ENCODE measurements around the gene MIOS.
A peak's percentile ranks its signal among the peaks of the same experiment; 100 is the strongest.

The MIOS gene

GRCh38 chr7:7563269-7563668 lies 3.4 kb upstream of the MIOS start:
- Histone ChIP-seq H3K27ac (ENCODE audit: extremely low read depth, low read depth, low read length) (no peak overlapping the region), H3K36me3 (ENCODE audit: control insufficient read depth in 2 of 2, insufficient read depth in 1 of 2, low read length in 2 of 2) (no peaks in the 10 kb centered on the region), H3K4me3 (ENCODE audit: low read depth, low read length) (no peak overlapping the region), H3K4me1 (ENCODE audit: control insufficient read depth, insufficient read depth, low read length) (peaks cover 3% of the 10 kb centered on the region; the same call in 1 of the 2 replicates), H3K9me3 (ENCODE audit: control insufficient read depth, insufficient read depth, low read depth, low read length) (no peaks in the 10 kb centered on the region)
- ChIA-PET CTCF (no interaction called here), POLR2A (no interaction called here)
- peak; percentile 65; the same call in 1 of the 2 replicates for TF ChIP-seq SCRT2 (tag by site-specific recombination; IDR thresholded peaks at IDR 0.05)
- TF ChIP-seq, protein P1, sequence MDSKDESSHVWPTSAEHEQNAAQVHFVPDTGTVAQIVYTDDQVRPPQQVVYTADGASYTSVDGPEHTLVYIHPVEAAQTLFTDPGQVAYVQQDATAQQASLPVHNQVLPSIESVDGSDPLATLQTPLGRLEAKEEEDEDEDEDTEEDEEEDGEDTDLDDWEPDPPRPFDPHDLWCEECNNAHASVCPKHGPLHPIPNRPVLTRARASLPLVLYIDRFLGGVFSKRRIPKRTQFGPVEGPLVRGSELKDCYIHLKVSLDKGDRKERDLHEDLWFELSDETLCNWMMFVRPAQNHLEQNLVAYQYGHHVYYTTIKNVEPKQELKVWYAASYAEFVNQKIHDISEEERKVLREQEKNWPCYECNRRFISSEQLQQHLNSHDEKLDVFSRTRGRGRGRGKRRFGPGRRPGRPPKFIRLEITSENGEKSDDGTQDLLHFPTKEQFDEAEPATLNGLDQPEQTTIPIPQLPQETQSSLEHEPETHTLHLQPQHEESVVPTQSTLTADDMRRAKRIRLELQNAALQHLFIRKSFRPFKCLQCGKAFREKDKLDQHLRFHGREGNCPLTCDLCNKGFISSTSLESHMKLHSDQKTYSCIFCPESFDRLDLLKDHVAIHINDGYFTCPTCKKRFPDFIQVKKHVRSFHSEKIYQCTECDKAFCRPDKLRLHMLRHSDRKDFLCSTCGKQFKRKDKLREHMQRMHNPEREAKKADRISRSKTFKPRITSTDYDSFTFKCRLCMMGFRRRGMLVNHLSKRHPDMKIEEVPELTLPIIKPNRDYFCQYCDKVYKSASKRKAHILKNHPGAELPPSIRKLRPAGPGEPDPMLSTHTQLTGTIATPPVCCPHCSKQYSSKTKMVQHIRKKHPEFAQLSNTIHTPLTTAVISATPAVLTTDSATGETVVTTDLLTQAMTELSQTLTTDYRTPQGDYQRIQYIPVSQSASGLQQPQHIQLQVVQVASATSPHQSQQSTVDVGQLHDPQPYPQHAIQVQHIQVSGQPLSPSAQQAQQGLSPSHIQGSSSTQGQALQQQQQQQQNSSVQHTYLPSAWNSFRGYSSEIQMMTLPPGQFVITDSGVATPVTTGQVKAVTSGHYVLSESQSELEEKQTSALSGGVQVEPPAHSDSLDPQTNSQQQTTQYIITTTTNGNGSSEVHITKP (tag by site-specific recombination; IDR thresholded peaks at IDR 0.05): no peak

DNA sequence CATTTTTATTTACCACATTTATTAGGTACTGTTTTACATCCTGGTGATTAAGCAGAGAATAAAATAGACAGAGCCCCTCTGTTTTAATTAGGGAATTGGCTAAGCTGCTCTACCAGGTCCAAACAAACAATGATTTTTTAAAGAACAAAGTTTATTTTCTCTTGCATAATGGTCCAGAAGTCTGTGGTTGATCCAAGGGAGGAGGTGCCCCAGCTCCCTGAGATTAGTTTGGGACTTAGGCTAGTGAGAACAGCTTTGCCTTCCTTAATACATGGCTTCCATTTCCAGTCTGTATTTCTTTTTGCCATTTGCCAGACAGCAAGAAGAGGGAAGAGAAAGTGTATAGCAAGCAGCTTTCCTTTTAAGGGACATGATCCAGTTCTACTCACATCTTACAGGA lies 2.9 kb upstream of the MIOS start:
- CTCF ChIA-PET: no interaction called here
- H3K4me3 ChIP-seq (ENCODE audit: low read depth, low read length): no peak overlapping the region
- peaks cover 5% of the 10 kb centered on the region; the same call in 1 of the 2 replicates for H3K4me1 ChIP-seq (ENCODE audit: control insufficient read depth, insufficient read depth, low read length)
- H3K9me3 ChIP-seq (ENCODE audit: control insufficient read depth, insufficient read depth, low read depth, low read length): no peaks in the 10 kb centered on the region
- POLR2A ChIA-PET: interaction anchor here (1.3 kb wide), 1 partner anchor 77 kb away, joined by 6 read pairs; the partner anchor contains the start of gene UMAD1
- no peak overlapping the region for H3K27ac ChIP-seq (ENCODE audit: extremely low read depth, low read depth, low read length)
- TF ChIP-seq ZBTB7A (tag by site-specific recombination; IDR thresholded peaks at IDR 0.05; ENCODE audit: low read depth): no peak
- no peaks in the 10 kb centered on the region for H3K36me3 ChIP-seq (ENCODE audit: control insufficient read depth in 2 of 2, insufficient read depth in 1 of 2, low read length in 2 of 2)

DNA sequence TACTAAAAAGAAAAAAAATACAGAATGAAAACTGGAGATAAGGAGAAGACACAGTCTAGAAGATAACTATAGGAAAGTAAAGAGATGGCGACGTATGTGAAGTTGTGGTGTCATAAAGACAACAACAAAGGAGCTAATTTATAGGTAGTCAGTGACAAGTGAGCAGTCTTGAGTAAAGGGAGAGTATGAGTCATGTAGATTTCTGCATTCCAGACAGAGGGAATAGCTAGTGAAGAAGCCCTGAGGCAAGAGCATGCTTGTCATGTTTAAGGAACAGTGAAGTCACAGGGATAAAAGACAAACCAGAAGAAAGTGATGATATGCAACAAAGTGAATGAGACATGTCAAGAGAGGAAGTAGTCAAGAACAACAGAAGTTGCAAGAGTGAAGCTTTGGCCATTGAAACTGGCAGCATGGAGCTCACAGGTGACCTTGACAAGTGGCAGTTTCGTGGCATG lies 2.3 kb upstream of the MIOS start:
- Histone ChIP-seq H3K9me3 (ENCODE audit: control insufficient read depth, insufficient read depth, low read depth, low read length) (no peaks in the 10 kb centered on the region), H3K4me3 (ENCODE audit: low read depth, low read length) (no peak overlapping the region), H3K4me1 (ENCODE audit: control insufficient read depth, insufficient read depth, low read length) (peaks cover 5% of the 10 kb centered on the region; the same call in 1 of the 2 replicates), H3K36me3 (ENCODE audit: control insufficient read depth in 2 of 2, insufficient read depth in 1 of 2, low read length in 2 of 2) (peaks cover 0 to 2% of the 10 kb centered on the region in 2 experiments; a peak in 1 of 3 replicates), H3K27ac (ENCODE audit: extremely low read depth, low read depth, low read length) (no peak overlapping the region)
- CTCF ChIA-PET: no interaction called here
- POLR2A ChIA-PET: interaction anchor here (1.3 kb wide), 1 partner anchor 76 kb away, joined by 6 read pairs; the partner anchor contains the start of gene UMAD1
- TF ChIP-seq ZNF560 (tag by site-specific recombination; IDR thresholded peaks at IDR 0.05; ENCODE audit: borderline replicate concordance): no peak
- TF ChIP-seq, protein P2, sequence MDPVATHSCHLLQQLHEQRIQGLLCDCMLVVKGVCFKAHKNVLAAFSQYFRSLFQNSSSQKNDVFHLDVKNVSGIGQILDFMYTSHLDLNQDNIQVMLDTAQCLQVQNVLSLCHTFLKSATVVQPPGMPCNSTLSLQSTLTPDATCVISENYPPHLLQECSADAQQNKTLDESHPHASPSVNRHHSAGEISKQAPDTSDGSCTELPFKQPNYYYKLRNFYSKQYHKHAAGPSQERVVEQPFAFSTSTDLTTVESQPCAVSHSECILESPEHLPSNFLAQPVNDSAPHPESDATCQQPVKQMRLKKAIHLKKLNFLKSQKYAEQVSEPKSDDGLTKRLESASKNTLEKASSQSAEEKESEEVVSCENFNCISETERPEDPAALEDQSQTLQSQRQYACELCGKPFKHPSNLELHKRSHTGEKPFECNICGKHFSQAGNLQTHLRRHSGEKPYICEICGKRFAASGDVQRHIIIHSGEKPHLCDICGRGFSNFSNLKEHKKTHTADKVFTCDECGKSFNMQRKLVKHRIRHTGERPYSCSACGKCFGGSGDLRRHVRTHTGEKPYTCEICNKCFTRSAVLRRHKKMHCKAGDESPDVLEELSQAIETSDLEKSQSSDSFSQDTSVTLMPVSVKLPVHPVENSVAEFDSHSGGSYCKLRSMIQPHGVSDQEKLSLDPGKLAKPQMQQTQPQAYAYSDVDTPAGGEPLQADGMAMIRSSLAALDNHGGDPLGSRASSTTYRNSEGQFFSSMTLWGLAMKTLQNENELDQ (tag by site-specific recombination; IDR thresholded peaks at IDR 0.05; ENCODE audit: low read depth): no peak
- TF ChIP-seq, protein P3, sequence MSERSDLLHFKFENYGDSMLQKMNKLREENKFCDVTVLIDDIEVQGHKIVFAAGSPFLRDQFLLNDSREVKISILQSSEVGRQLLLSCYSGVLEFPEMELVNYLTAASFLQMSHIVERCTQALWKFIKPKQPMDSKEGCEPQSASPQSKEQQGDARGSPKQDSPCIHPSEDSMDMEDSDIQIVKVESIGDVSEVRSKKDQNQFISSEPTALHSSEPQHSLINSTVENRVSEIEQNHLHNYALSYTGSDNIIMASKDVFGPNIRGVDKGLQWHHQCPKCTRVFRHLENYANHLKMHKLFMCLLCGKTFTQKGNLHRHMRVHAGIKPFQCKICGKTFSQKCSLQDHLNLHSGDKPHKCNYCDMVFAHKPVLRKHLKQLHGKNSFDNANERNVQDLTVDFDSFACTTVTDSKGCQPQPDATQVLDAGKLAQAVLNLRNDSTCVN (tag by site-specific recombination; optimal IDR thresholded peaks at IDR 0.05): no peak
- TF ChIP-seq ZNF624 (tag by site-specific recombination; IDR thresholded peaks at IDR 0.05): no peak
- no peak for TF ChIP-seq ZIC2 (tag by site-specific recombination; IDR thresholded peaks at IDR 0.05)
- no peak for TF ChIP-seq MZF1 (tag by site-specific recombination; IDR thresholded peaks at IDR 0.05; ENCODE audit: borderline replicate concordance)
- peak; percentile 33; the same call in 1 of the 2 replicates for TF ChIP-seq SCRT2 (tag by site-specific recombination; IDR thresholded peaks at IDR 0.05)
- peak; percentile 96 for TF ChIP-seq ZNF629 (tag by site-specific recombination; IDR thresholded peaks at IDR 0.05)
- TF ChIP-seq ZNF501 (tag by site-specific recombination; IDR thresholded peaks at IDR 0.05): 0 out of 2 replicates have a peak, but pooled peaks have one; percentile 30
- TF ChIP-seq ZNF274 (IDR thresholded peaks at IDR 0.05; ENCODE audit: low read length): no peak
- TF ChIP-seq ZNF274 (tag by site-specific recombination; IDR thresholded peaks at IDR 0.05; ENCODE audit: borderline replicate concordance): no peak
- peak; percentile 18; the same call in 1 of the 2 replicates for TF ChIP-seq ZNF518A (tag by site-specific recombination; conservative IDR thresholded peaks at IDR 0.05; ENCODE audit: low read depth)
- 0 out of 2 replicates have a peak, but pooled peaks have one; percentile 40 for TF ChIP-seq ZNF843 (tag by site-specific recombination; IDR thresholded peaks at IDR 0.05)
- TF ChIP-seq SCRT1 (tag by site-specific recombination; IDR thresholded peaks at IDR 0.05; ENCODE audit: borderline replicate concordance): no peak
- no peak for TF ChIP-seq ZNF585B (tag by site-specific recombination; IDR thresholded peaks at IDR 0.05)
